Measurements from ENCODE around the gene NETO2. TPM values are rescaled to one million over a fixed set of nuclear protein-coding genes. Genes with fewer than 3 reads are reported as not detected.
"Not testable (repeated sequence)": the region's sequence is repeated elsewhere in the genome, so short reads cannot be mapped to it uniquely, and the experiment has no call there.

NETO2 gene
- polyA plus RNA-seq, 4 donors, result 29.7 to 34.7 (median 30.2) TPM

DNA sequence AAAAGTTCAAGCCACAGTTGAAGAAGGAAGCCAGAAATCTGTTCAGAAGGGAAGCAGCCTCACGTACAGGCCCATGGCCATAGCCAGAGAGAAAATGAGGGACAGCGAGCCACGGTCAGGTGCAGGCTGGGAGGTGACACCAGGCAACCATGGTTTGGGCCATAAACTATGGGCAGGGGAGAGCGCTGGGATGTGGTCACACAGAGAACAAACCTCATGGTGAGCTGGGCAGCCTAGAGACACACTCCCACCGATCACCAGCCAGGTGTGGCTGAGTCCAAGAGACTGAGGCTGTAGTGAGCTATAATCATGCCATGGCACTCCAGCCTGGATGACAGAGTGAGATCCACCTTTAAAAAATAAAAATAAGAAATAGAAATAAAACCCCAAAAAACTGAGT is 76.5 kb downstream of the NETO2 start:
- DNase-seq (ENCODE audit: low read depth in 4 of 4, low spot score in 3 of 4), result no peak

DNA sequence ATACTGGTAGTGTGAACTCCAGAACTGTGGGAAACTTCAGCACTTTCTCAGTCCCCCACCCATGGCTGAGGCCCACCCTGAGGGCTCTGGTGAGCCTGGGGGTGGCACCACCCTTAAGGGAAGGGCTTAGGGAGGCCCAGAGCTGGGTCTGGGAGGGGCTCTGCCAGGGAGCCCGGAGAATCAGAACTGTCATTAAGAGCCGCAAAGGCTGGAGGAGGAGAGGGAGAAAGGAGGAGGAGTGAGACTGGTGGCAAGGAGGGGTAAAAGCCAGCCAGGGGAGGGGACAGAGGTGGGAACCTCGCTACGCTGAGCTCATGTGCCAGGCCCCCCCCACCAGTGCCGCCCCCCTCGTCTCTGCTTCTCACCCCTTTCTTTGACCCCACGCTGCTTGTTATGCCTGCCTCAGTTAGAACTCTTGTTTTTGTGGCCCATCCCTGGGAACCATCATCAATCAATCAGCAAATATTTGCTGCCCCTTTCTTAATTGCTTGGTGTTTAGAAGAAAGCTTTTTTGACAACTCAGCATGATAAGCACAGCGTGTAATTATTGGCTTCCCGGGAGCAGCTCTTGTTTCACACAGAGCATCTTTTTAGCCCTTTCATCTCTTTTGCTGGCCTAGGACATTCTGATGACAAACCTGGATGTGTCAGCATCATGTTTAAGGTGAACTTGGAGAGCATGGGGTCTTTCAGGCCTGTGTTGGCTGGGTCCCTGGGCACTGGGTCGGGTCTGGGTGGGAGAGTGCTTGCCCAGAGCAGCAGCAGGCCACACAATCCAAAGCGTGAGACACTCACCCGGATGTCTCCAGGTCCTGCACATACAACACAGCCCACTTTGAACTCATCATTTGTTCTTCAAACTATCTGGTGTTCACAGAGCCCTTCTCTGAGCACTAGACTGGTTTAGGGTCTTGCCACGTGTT is 77.7 kb downstream of the NETO2 start:
- DNase-seq (ENCODE audit: low read depth in 4 of 4, low spot score in 3 of 4), result no peak

DNA sequence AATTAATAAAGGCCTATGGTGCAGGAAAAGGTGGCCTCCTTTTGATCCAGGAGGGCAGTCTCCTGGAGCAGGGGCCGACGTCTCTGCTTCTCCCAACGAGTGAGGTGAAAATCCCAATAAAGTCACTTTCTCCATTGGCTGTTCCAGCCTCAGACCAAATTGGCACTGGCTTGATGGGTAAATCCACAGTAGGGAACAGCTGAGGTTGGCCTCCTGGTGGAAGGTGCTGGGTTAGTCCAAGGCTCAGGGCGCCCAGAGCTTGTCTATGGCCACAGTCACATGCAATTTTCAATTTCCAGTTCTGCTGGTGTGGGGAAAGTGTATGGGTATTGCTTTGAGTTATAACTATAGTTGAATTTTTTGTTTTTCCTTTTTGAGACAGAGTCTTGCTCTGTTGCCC is 79.0 kb downstream of the NETO2 start:
- DNase-seq (ENCODE audit: low read depth in 4 of 4, low spot score in 3 of 4), result no peak

DNA sequence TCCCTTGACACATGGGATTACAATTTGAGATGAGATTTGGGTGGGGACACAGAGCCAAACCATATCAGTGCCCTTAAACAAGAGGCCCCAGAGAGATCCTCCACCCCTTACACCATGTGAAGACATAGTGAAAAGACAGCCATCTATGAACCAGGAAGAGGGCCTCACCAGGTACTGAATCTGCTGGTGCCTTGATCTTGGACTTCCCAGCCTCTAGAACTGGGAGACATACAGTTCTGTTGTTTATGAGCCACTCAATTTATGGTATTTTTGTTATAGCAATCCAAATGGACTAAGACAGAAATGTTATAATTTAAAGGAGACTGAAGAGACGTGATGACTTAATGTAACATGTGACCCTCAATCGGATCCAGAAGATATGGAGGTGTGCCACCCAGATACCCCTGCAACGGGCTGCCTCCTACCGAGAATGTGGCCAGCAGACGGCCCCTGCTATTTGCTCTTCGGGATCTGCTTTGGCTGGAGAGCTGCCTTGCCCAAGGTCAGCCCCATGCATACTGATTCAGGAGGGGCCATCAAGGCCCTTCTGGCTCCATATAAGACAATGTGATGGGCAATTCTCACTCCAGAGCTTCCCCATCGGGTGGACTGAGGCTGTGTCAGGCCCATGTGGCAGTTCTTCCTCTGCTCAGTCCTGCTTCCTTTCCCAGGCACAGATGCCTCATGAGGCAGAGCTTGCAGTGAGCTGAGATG is 80.6 kb downstream of the NETO2 start:
- no peak for DNase-seq (ENCODE audit: low read depth in 4 of 4, low spot score in 3 of 4)

DNA sequence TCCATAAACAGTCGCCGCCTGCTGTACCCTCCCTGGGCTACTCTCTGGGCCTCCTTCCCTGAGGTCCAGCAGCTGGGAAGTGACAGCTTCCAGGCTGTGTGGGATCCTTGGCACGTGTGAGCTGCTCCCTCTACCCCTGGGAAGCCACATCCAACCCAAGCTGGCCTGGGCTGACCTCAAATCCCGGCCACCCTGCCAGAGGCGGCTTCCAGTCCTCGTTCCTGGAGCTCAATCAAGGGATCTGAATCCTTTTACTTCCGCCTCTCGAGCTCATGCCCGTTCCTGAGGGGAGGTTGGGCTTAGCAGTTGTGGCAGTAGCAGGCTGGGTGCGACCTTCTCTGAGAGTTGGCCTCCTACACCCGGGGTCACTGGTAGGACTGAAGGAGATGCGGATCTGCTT is 82.5 kb downstream of the NETO2 start:
- DNase-seq (ENCODE audit: low read depth in 4 of 4, low spot score in 3 of 4), result no peak

DNA sequence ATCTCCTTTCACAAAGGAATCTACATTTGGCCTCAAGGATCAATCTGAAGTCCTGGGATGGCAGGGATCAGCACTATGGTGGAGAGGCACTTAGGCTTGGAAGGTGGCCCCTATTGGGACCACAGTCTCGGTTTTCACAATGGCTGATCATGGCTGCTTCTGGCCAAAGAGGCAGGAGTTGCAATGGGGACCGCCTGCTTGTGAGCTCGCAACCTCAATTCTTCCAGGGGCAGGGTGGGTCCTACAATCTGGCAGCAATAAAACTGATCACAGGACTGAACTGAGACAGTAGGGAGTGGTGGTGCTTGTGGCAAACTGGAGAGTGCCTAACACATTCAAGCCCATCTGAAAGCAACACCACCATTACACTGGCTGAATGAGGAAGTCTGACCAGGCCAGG is 83.1 kb downstream of the NETO2 start:
- DNase-seq (ENCODE audit: low read depth in 4 of 4, low spot score in 3 of 4), result no peak

DNA sequence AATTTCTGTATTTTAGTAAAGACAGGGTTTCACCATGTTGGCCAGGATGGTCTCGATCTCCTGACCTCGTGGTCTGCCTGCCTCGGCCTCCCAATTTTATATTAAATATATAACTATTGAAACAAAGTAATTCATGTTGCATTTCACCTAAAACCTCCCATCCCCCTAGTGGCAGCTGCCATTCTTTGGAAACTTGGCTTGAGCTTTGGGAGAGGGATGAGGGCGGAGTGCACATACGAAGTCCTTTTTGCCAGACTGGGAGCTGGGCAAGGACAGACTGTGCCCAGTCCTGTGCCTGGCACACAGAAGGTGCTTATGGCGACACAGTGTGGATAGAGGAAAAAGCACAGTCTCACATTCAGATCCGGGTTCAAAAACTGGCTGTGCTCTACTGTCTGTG is 83.8 kb downstream of the NETO2 start:
- no peak for DNase-seq (ENCODE audit: low read depth in 4 of 4, low spot score in 3 of 4)

DNA sequence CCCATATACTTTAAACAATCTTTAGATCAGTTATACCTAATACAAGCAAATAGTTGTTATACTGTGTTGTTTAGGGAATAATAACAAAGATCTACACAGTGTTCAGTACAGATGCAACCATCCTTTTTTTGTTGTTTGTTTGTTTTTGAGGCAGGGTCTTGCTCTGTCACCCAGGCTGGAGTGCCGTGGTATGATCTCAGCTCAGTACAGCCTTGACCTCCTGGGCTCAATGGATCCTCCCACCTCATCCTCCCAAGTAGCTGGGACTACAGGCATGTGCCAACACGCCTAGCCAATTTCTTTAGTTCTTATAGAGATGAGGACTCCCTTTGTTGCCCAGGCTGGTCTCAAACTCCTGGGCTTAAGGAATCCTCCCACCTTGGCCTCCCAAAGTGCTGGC is 84.6 kb downstream of the NETO2 start:
- not testable (repeated sequence) for DNase-seq (ENCODE audit: low read depth in 4 of 4, low spot score in 3 of 4)

DNA sequence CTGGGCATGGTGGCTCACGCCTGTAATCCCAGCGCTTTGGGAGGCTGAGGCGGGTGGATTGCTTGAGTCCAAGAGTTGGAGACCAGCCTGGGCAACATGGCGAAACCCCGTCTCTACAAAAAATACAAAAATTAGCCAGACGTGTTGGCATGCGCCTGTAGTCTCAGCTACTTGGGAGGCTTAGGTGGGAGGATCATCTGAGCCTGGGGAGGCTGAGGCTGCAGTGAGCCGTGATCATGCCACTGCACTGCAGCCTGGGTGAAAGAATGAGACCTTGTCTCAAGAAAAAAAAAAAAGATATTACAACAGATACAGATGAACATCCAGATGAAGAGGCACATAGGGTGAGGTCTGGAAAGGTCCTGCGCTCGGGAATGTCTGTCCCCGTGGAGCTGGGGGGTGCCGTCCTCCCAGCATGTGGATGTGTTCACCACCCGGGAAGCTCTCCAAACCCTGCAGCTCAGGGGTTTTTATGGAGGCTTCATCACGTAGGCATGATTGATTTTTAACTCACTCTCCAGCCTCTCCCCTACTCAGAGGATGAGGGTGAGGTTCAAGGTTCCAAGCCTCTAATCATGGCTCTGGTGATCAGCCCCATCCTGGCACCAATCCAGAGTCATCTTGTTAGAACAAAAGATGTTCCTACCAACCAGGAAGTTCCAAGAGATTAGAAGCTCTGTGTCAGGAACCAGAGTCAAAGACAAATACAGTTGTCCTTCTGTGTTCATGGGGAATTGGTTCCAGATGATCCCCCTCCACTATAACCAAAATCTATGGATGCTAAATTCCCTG is 85.3 kb downstream of the NETO2 start:
- DNase-seq (ENCODE audit: low read depth in 4 of 4, low spot score in 3 of 4), result no peak

DNA sequence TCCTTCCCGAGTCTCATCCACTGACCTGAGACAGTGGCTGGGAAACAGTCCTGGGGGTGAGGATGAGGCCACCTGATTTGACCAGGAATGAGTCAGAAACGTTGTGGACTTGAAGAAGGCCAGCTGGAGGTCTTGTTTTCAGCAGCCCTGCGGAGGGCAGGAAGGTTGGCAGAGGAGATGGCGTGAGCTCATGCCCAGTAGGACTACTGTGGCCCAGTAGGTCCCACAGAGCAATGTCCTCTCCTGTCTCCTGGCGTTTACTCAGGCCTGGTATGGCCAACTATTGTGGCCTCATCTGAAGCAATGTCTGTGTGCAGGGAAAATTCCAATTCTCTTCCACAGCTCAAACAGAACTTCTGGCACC is 86.1 kb downstream of the NETO2 start:
- DNase-seq (ENCODE audit: low read depth in 4 of 4, low spot score in 3 of 4), result no peak

DNA sequence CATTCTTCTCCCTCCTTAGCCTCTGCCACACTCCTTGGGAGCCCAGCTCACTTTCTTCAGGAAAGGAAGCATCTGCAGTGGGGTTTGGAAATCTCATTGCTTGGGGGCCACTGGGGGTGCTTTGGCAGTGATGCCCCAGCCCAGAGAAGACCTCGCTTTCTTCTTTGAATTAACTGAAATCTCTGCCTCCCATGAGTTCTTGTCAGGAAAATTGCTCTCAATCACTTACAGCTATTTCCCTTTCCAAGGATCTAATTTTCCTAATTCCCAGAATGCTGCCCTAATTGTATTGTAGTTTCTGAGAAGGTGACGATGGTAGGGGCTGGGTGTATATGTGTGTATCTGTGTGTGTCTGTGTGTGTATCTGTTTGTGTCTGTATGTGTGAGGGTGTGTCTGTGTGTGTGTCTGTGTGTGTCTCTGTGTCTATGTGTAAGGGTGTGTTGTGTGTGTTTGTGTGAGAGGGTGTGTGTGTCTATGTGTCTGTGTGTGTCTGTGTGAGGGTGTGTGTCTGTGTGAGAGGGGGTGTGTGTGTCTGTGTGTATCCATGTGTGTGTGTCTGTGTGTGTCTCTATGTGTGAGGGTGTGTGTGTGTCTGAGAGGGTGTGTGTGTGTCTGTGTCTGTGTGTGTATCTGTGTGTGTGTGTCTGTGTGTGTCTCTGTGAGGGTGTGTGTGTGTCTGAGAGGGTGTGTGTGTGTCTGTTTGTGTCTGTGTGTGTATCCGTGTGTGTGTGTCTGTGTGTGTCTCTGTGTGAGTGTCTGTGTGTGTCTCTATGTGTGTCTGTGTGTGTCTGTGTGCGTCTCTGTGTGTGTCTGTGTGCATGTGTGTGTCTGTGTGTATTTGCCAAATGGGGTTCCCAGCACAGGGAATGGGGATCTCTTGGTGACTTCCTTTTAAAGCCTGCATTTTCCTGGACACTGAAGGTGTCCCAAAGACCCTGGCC is 86.8 kb downstream of the NETO2 start:
- no peak for DNase-seq (ENCODE audit: low read depth in 4 of 4, low spot score in 3 of 4)

DNA sequence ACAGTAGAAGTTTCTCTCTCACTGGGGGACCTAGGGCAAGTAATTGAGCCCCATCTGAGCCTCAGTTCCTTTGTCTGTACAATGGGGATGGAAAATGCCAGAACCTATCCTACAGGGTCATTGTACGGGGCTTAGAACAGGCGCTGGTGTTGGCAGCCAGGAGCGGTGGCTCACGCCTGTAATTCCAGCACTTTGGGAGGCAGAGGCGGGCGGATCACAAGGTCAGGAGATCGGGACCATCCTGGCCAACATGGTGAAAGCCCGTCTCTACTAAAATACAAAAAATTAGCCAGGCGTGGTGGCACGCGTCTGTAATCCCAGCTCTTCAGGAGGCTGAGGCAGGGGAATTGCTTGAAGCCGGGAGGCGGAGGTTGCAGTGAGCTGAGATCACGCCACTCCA is 87.7 kb downstream of the NETO2 start:
- DNase-seq (ENCODE audit: low read depth in 4 of 4, low spot score in 3 of 4), result not testable (repeated sequence)

DNA sequence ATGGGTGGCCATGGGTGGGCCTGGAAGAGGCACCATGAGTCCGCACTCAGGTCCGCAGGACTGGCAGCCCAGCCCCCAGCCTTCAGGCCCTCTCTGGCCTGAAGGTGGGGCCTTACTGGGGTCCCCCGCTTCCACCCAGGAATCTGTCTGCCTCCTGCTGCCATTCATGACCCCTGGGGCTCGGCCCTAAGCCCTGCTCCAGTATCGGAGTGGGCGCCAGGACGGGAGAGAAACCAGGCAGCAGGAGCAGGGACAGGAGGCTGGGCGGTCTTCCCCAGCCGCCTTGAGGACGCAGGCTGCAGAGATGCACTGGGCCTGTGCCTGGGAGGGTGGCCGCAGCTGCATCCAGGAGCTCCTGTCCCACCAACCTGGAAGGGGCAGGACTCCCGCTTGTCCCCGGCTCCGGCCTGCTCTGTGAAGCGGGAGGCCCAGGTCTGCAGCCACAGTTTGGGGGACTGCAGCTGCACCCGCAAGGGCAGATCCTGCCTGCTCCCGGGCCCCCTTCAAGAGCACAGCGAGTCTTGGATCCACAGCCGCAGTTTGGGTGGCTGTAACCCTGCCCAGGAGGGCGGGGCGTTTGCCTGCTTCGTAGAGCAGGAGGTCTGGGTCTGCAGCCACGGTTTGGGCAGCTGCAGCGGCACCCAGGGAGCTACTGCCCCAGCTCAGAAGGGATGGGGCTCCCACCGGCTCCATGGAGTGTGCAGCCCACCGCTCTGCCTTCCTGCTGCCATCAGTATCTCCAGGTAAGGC is 88.4 kb downstream of the NETO2 start:
- no peak for DNase-seq (ENCODE audit: low read depth in 4 of 4, low spot score in 3 of 4)

DNA sequence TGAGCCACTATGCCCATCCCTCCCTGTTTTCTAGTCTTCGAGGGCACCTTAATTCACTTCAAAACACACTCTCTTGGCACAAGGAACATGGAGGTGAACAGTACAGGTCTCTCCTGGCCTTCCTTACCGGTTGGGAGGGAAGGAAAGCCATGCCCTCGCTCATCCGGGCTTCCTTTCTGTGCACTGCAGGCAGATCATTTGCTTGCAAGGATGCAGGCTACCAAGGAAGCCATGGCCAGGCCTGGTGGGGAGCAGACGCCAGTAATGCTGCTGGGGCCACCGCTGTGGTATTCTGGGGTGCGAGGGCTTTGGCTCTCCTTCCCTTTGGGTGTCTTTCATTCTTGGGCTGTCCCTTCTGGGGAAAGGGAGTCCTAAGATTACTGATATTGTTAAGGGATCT is 89.4 kb downstream of the NETO2 start:
- no peak for DNase-seq (ENCODE audit: low read depth in 4 of 4, low spot score in 3 of 4)

DNA sequence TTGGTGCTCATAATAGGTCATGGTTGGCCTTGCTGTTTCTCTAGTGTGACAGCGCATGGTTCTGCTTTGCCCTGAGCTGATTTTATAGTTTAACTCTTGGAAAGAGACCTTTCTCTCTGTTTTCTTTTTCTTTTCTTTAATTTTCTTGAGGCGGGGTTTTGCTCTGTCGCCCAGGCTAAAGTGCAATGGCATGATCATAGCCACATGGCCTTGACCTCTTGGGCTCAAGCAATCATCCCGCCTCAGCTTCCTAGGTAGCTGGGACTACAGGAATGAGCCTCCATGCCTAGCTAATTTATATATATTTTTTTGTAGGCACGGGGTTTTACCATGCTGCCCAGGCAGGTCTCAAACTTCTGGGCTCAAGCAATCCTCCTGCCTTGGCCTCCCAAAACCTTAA is 89.8 kb downstream of the NETO2 start:
- DNase-seq (ENCODE audit: low read depth in 4 of 4, low spot score in 3 of 4), result no peak

DNA sequence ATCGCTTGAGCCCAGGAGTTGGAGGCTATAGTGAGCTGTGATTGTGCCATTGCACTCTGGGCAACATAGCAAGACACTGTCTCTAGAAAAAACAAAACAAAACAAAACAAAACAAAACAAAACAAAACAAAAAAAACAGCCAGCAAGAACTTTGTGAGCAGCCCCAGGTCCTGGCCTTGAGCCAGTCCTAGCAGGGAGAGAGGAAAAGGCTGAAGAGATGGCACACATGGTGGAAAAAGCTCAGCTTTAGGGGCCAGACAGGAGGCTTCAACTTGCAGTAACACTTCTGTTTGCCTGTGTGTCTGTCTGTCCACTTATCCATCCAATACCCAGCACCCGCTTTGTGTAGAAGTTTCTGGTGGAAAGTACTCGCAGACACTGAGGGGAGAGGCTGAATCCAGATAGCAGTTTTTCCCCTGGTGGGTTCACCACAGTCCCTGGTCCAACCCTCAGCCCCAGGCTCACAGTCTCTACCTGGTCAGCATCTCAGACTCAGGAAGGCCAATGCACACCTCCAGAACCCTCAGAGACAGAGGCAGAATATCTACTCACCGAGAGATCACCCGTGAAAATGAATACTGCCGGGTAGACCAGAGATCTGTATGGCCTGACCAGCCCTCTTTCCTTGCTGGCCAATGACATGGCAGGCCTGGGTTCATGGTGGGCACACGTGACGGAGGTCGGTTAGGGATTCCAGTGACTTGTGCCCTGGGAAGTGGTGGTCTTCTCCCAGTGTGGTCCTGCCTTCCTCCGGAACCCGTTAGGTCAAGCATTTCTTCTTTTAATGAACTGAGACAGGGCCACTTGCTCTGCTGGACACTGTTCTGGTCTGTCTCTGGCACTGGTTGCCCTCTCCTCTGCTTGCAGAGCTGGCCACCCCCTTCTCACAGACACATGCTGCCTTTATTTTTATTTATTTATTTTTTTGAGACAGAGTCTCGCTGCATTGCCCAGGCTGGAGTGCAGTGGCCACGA is 90.8 kb downstream of the NETO2 start:
- no peak for DNase-seq (ENCODE audit: low read depth in 4 of 4, low spot score in 3 of 4)

DNA sequence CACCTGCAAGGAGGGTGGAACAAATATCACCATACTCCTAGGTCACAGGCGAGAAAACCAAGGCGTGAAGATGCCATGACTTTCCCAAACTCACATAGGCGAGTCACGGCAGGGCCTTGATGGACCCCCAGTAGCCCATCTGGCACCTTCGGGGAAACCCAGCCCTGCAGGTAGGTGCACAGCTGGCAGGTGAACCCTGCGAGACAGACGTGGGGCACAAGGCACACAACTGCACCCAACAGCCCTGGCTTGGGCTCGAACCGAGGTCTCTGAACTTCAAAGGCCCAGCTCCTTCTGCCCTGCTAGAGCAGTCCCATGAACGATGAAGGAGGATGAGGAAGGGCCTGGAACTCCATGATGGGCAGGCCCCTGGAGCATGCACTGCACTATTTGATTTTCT is 92.7 kb downstream of the NETO2 start:
- no peak for DNase-seq (ENCODE audit: low read depth in 4 of 4, low spot score in 3 of 4)

DNA sequence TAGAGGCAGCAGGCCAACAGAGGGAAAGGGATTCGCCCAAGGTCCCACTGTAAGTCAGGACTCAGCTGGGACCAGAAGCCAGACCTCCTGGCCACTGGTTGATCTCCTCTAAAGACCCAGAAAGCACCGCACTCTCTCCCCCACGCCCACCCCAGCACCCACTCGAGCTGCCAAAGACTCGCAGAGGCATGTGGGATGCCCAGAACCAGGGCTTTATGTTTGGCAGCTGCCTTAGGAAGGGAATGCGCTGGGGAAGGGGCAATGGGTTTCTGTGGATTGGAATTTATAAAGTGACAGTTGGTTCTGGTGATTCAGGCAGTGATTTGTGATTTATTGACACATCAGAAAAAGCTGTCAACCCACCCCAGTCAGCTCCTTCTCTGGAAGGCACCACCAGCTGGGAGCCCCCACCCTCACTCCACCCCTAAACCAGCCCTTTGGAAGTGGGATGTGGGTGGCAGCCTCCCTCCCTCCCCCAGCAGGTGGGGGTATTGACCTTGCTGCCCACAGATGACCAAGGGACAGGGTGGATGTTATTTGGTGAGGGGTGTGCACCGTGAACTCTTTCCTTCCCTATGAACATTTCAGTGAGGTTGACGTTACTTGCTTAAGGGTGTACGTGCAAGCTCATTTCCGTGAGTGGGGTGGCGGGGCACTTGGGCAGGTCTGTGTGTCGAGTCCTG is 93.7 kb downstream of the NETO2 start:
- no peak for DNase-seq (ENCODE audit: low read depth in 4 of 4, low spot score in 3 of 4)

Measured in right renal pelvis (tissue), 4 donors.